ENCODE data around the gene CLDN5. TPM values are rescaled to one million over a fixed set of nuclear protein-coding genes. Genes with fewer than 3 reads are reported as not detected.

Gene CLDN5
- polyA plus RNA-seq, 1 donor from 2014 or later: 0.66 TPM

Other genes with a start within 250 kb of the CLDN5 start
- 7.8 and 14.1 TPM in 2 replicates for gene CLTCL1, start 232.7 kb downstream of the CLDN5 start, polyA plus RNA-seq
- 38.1 and 41.9 TPM in 2 replicates for gene HIRA, start 92.7 kb downstream of the CLDN5 start, polyA plus RNA-seq
- gene MRPL40, start 91.9 kb downstream of the CLDN5 start, polyA plus RNA-seq: 32.5 and 34.0 TPM in 2 replicates
- 94.9 and 99.4 TPM in 2 replicates for gene C22orf39, start 76.7 kb downstream of the CLDN5 start, polyA plus RNA-seq
- 56.9 and 58.3 TPM in 2 replicates for gene UFD1, start 45.2 kb downstream of the CLDN5 start, polyA plus RNA-seq
- gene CDC45, start 44.5 kb downstream of the CLDN5 start, polyA plus RNA-seq: 1.5 and 3.2 TPM in 2 replicates
- gene SEPTIN5, start 190.1 kb upstream of the CLDN5 start, polyA plus RNA-seq: 166 and 170 TPM in 2 replicates
- gene GP1BB, start 199.1 kb upstream of the CLDN5 start, polyA plus RNA-seq: 40.7 and 42.0 TPM in 2 replicates
- gene TBX1, start 236.4 kb upstream of the CLDN5 start, polyA plus RNA-seq: not detected in 2 replicates